Stimulated activated effector memory CD8-positive, alpha-beta T cell treated with anti-CD3 and anti-CD28 coated beads, Interleukin-12 subunit alpha, Interleukin-12 subunit beta, amount 100 ng/mL, for 72 hours (primary cell): ENCODE results near the gene CRY2.
"Not testable (repeated sequence)": the region's sequence is repeated elsewhere in the genome, so short reads cannot be mapped to it uniquely, and the experiment has no call there.

Experiments used
- ATAC-seq: fragments of 150-1000 bp; cut with Tn5 transposase; 2 replicates; pipeline ENCODE4 v1.10.0; 2021
- DNase-seq, 2 donors: peaks; one replicate each; pipeline ENCODE4 v3.0.0; 2021 to 2022; ENCODE audit warnings: low spot score in 2 of 2
- H3K27ac Mint-ChIP-seq: one replicate; pipeline ENCODE4 v1.8.0; 2022; ENCODE audit warnings: mild to moderate bottlenecking, mixed read lengths
- H3K36me3 Mint-ChIP-seq: one replicate; pipeline ENCODE4 v1.8.0; 2022; ENCODE audit warnings: mild to moderate bottlenecking, mixed read lengths
- H3K4me1 Mint-ChIP-seq: one replicate; pipeline ENCODE4 v1.8.0; 2022; ENCODE audit warnings: mixed read lengths
- H3K4me3 Mint-ChIP-seq: one replicate; pipeline ENCODE4 v1.8.0; 2022; ENCODE audit warnings: mild to moderate bottlenecking, mixed read lengths
- H3K9me3 Mint-ChIP-seq: one replicate; pipeline ENCODE4 v1.8.0; 2022; ENCODE audit warnings: mixed read lengths

The CRY2 gene

DNA sequence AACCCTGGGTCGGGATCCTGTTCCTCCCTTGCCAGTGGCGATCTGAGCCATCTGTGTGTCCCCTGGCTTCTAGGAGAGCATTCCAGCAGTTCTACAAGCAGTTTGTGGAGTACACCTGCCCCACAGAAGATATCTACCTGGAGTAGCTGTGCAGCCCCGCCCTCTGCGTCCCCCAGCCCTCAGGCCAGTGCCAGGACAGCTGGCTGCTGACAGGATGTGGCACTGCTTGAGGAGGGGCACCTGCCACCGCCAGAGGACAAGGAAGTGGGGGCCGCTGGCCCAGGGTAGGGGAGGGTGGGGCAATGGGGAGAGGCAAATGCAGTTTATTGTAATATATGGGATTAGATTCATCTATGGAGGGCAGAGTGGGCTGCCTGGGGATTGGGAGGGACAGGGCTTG, 58.3 kb downstream of the CRY2 start:
- Mint-ChIP-seq H3K27ac (peak overlapping the region; percentile 52), H3K4me1 (peaks cover 23% of the 10 kb centered on the region), H3K36me3 (peaks cover 20% of the 10 kb centered on the region)
- not testable (repeated sequence) for H3K4me3 Mint-ChIP-seq, DNase-seq, H3K9me3 Mint-ChIP-seq
- ATAC-seq, result peak; percentile 3

DNA sequence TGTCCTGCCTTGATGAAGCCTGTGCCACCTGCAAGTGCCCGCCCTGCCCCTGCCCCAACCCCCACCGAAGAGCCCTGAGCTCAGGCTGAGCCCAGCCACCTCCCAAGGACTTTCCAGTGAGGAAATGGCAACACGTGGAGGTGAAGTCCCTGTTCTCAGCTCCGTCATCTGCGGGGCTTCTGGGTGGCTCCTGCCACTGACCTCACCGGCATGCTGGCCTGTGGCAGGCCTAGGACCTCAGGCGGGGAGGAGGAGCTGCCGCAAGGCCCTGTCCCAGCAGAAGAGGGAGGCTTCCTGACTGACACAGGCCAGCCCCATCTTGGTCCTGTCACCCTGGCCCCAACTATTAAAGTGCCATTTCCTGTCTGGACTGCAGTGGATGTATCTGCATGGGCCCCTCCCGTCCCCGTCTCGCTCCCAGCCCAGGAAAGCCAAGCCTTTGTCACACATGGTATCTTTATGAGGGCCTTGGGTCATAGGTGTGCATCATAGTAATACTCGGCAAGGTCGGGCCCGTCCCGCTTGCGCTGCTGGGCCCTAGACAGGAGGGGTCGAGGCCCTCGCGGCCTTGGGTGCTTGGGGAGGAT, 58.9 kb downstream of the CRY2 start:
- peak; percentile 3 for ATAC-seq
- H3K36me3 Mint-ChIP-seq, result peaks cover 24% of the 10 kb centered on the region
- peaks cover 19% of the 10 kb centered on the region for H3K4me1 Mint-ChIP-seq
- no peak overlapping the region for H3K4me3 Mint-ChIP-seq
- no peaks in the 10 kb centered on the region for H3K9me3 Mint-ChIP-seq
- no peak for DNase-seq
- no peak overlapping the region for H3K27ac Mint-ChIP-seq

DNA sequence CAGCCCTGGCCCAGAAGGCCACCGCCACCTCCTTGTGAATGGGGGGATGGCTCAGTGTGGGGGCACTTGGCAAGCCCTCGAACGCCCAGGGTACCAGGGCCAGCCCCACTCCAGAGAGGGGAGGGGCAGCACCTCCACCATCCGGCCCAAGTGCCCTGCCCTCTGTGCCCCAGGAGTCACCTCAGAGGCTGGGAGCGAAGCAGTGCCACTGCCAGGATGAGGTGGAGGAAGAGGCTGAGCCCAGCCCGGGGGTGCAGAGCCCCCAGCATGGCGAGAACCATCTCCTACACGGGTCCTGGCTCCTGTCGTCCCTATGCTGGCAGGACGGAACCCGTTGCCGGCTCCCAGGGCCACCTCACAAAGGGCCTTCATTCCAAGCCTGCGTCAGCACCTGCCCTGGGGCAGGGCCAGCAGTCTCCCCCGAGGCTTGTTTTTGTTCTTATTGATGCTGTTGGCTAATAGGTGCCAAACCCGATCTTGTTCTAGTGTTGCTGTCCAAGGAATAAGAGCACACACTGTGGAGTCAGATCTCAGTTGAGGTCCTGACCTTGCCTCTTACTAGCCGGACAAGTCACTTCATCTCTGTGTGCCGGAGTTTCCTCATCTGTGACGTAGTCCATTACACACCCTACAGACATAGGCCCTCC, 59.8 kb downstream of the CRY2 start, which contains the start of gene FREY1:
TSS of gene FREY1 (minus strand) at position 307 of the 647 bp plus-strand sequence. CDS start at position 281, 26 bp downstream.
- Mint-ChIP-seq H3K27ac (peak within 1 kb of the TSS; percentile 60), H3K4me3 (no peak within 1 kb of the TSS), H3K36me3 (peaks cover 33% of the 10 kb centered on the region), H3K4me1 (peaks cover 19% of the 10 kb centered on the region), H3K9me3 (no peaks in the 10 kb centered on the region)
- DNase-seq (no peak), ATAC-seq (no peak)

DNA sequence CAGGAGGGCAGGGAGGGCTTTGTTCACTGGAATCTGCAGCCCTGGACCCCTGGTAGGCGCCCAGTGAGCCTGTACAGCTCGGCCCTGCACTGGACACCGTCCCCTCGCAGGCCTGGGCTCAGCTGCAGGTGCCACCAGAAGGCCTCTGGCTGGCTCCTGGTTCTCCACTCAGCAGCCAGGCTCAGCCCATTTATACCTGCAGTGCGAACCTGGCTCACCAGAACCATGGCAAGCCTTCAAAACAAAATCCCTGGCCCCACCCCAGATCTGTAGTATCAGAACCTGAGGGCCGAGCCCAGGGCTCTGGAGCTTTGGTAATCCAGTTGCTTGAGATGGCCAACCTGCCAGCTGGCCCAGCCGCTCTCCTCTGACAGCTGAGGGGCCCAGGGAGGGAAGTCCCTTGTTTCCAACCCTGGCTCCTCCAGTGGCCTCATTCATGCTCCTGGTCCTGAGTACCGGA, 60.7 kb downstream of the CRY2 start:
- H3K36me3 Mint-ChIP-seq, result peaks cover 41% of the 10 kb centered on the region
- peak overlapping the region; percentile 60 for H3K27ac Mint-ChIP-seq
- no peak for DNase-seq
- peaks cover 19% of the 10 kb centered on the region for H3K4me1 Mint-ChIP-seq
- no peak overlapping the region for H3K4me3 Mint-ChIP-seq
- H3K9me3 Mint-ChIP-seq, result no peaks in the 10 kb centered on the region
- ATAC-seq, result no peak

DNA sequence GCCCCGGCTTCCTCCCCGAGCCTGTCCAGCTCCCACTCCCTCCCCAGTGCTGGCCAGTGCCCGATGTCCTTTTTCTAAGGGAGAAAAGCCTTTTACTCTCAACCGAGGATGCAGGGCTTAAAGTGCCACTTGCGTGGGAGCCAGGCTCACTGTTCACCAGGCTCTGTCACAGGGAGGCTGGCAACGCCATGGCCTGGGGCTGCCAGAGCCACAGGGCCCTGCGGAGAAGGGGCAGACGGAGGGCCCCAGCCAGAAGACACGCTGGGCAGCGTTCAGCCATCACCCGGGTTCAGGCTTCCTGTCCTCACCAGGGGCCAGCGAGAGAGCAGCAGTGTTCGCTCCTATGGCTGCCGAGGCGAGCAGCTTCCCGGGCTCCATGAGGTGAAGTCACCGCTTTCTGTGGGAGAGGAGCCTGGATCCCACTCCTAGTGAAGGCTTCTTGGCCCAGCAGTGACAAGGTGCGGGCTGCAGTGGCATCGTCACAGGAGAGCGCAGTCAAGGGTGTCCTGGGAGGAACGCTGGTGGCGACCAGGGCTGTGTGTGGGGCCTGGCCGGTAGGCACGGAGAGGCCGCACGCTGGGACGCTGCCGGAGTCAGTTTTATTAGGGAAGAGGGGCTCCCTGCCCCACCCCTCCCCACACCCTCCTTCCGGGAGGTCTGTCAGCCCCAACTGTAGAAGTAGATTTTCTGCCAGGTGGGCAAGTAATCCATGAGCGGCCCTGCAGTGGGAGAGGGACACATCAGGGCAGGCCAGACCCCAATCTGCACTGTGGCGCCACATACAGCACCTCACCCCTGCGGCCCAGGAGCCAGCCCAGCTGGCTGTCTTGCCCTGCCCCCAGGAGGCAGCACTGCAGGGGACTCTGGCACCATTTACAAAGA, 62.6 kb downstream of the CRY2 start:
- Mint-ChIP-seq H3K4me3 (no peak overlapping the region), H3K36me3 (peaks cover 50% of the 10 kb centered on the region), H3K9me3 (no peaks in the 10 kb centered on the region), H3K4me1 (peaks cover 28% of the 10 kb centered on the region), H3K27ac (no peak overlapping the region)
- no peak for ATAC-seq
- no peak for DNase-seq

DNA sequence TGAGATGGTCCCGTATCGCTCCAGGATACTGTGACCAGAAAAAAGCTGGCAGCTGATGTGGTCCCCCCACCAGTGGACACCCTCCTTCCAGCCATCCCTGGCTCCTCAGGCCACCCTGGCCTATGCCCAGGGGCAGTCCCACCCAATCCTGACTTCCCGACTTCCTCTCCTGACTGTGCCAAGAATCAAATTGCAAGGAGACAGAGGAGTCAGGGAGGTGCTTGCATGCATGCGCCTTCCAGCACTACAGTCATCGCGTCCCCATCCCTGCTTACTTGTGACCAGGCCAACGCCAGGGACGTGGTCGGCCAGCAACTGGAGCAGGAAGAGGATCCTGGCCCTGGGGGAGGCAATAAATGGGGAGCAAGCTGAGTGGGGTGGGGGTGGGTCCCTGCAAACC, 63.3 kb downstream of the CRY2 start:
- Mint-ChIP-seq H3K27ac (no peak overlapping the region), H3K9me3 (no peaks in the 10 kb centered on the region), H3K4me3 (no peak overlapping the region), H3K4me1 (peaks cover 34% of the 10 kb centered on the region), H3K36me3 (peaks cover 56% of the 10 kb centered on the region)
- ATAC-seq (no peak), DNase-seq (no peak)

DNA sequence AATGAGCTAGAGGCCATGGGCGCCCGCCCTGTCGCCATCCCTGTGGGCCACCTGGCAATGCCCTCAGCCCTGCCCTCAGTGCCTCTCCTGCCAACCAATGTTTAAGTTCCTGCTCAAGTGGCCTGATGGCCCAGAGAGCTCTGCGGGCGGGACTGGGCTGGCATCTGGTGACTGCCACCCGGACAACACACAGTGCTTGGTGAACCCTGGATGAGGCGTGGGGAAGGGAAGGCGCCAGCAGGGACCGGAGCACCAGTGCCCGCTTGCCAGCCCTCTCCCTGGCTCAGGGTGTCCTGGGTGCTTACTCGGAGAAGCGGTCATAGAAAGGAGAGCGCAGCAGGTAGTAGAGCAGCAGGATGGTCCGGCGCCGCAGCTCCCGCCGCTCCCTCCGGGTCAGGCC, 66.2 kb downstream of the CRY2 start:
- Mint-ChIP-seq H3K27ac (no peak overlapping the region), H3K4me1 (peaks cover 43% of the 10 kb centered on the region), H3K4me3 (no peak overlapping the region), H3K36me3 (peaks cover 68% of the 10 kb centered on the region), H3K9me3 (no peaks in the 10 kb centered on the region)
- DNase-seq (no peak), ATAC-seq (no peak)

DNA sequence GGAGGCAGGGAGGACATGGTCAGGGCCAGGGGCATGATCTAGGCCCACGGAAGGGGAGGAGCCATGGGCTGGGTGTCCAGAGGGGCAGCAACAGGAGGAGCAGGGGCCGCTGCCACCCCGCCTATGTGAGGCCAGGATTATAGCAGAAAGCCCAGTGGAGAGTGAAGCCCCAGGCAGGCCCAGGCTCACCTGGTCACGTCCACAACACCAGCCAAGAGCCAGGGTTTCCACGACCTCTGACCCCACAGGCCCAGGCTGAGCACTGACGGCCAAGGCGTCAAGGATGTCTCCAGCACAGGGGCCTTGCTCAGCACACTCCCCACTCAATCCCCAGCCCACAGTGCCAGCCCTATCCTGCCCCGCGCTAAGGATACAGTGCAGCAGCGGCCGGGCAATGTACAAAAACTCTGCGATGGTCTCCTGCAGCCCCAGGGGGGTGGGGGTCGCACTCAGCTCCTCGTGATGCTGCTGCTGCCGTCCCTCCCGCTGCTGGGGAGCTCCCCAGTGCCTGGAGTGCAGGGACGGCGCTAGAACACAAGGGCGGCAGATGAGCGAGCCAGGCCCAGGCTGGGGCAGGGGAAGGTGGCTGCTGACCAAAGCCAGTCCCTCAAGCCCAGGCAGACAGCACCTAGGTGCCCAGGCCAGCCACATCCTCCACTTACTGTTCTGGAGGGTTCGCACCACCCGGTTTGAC, 66.8 kb downstream of the CRY2 start:
- no peak for DNase-seq
- ATAC-seq, result no peak
- no peak overlapping the region for H3K4me3 Mint-ChIP-seq
- H3K4me1 Mint-ChIP-seq, result peaks cover 44% of the 10 kb centered on the region
- H3K36me3 Mint-ChIP-seq, result peaks cover 67% of the 10 kb centered on the region
- no peak overlapping the region for H3K27ac Mint-ChIP-seq
- H3K9me3 Mint-ChIP-seq, result no peaks in the 10 kb centered on the region

DNA sequence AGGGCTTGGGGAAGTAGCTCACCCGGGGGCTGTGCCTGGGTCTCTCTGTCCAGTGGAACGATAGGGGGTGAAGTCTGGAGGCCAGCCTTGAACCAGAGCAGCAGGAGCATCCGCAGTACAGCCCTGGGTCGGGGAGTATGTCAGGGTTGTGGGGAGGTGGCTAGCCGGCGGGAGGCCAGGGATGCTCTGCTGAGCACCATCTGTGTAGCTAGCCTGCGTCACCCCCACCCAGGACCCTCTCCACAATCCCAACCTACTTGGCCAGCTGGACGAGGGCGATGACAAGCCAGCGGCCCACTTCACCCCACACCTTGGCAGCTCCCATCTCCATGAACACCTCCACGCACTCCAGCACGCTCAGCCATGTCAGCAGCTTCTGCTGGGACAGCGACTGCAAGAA, 68.2 kb downstream of the CRY2 start:
- peaks cover 63% of the 10 kb centered on the region for H3K36me3 Mint-ChIP-seq
- H3K4me3 Mint-ChIP-seq, result peak overlapping the region; percentile 97
- no peak for DNase-seq
- H3K9me3 Mint-ChIP-seq, result no peaks in the 10 kb centered on the region
- H3K4me1 Mint-ChIP-seq, result peaks cover 54% of the 10 kb centered on the region
- H3K27ac Mint-ChIP-seq, result no peak overlapping the region
- no peak for ATAC-seq

DNA sequence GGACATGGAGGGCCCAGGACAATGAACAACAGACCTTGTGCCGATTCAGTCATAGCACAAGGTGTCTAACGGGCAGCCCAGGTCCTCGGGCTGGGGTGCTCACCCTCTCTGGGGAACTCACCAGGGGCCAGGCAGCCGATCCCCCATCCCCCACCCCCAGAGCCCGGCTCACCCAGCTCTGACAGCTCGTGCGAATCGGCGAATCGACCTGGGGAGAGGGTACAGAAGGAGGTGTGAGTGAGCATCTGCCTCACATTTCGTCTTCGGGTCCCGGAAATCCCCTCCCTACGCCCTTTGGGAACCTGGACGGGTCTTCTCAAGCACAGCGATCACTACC, 70.0 kb downstream of the CRY2 start:
- Mint-ChIP-seq H3K4me1 (peaks cover 62% of the 10 kb centered on the region), H3K27ac (peak overlapping the region; percentile 97), H3K4me3 (peak overlapping the region; percentile 97), H3K36me3 (peaks cover 47% of the 10 kb centered on the region), H3K9me3 (no peaks in the 10 kb centered on the region)
- ATAC-seq (peak; percentile 0), DNase-seq (no peak)

DNA sequence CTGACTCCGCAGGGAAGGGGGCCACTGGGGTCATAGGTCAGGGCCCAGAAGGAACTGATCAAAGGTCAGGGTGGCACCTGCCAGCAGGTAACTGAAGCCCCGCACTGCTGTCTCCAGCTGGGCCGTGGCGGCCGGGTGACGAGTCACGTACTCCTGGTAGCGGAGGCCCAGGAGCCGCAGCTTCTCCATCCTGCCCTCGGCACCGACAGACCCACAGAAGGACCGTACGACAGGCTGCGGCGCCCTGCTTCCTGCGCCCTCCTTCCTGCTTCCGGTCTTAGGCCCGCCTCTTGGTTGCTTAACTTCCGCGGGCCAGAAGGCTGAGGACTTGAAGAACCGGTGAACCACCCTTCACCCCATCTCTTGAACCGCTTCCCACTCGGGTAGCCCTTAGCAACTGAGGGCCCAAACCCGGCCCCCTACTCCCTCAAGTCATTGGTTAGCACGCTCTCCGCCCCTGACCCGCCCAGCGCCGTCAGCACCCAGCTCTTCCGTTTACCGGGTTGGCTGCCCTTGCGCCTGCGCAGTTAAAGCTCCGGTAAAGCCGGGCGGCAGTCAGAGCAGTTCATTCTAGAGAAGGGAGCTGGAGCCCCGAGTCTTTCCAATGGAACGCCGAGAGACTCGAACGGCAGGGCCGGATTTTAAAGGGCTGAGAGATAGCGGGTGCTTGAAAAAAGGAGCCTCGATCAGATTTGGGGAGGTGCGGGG, 70.5 kb downstream of the CRY2 start, which contains the start of gene PEX16:
TSS of gene PEX16 (minus strand) at position 255 of the 708 bp plus-strand sequence. CDS start at position 189, 66 bp downstream.
- H3K4me3 Mint-ChIP-seq, result peak within 1 kb of the TSS; percentile 97
- peak within 1 kb of the TSS; percentile 97 for H3K27ac Mint-ChIP-seq
- DNase-seq (peak; percentile 80 to 96), ATAC-seq (peak; percentile 91)
- H3K4me1 Mint-ChIP-seq, result peaks cover 62% of the 10 kb centered on the region
- H3K36me3 Mint-ChIP-seq, result peaks cover 42% of the 10 kb centered on the region
- no peaks in the 10 kb centered on the region for H3K9me3 Mint-ChIP-seq

DNA sequence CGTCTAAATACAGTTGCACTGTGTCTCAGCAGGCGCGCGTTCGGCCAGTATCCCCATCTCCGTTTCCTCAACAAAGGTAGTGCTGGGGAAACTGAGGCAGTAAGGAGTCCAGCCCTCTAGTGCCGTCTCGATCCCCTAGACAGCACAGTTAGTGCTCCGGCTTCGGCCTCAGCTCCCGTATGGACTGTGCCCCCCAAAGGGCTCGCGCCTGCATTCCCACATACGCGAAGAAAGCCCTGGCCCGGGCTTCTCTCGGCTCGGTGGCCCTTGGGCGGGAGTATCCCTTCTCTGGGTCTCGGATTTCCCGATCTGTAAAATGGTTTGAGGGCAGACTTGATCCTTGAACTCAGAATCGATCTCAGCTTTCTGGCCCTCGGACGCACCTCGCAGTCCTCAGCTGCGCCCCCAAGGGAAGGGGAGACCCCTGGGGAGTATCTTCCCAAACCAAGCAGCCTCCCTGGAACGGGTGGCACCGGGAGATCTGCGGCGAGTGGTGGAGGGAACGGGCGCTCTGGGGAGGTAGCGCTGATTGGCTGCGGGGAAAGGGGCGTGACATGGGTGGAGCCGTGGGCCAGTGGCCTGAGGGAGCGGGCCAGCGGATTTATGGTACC, 71.2 kb downstream of the CRY2 start:
- no peaks in the 10 kb centered on the region for H3K9me3 Mint-ChIP-seq
- H3K36me3 Mint-ChIP-seq, result peaks cover 36% of the 10 kb centered on the region
- H3K4me3 Mint-ChIP-seq, result peak overlapping the region; percentile 97
- ATAC-seq, result peak; percentile 56
- peak; percentile 62 to 86 for DNase-seq
- H3K4me1 Mint-ChIP-seq, result peaks cover 60% of the 10 kb centered on the region
- H3K27ac Mint-ChIP-seq, result peak overlapping the region; percentile 97

DNA sequence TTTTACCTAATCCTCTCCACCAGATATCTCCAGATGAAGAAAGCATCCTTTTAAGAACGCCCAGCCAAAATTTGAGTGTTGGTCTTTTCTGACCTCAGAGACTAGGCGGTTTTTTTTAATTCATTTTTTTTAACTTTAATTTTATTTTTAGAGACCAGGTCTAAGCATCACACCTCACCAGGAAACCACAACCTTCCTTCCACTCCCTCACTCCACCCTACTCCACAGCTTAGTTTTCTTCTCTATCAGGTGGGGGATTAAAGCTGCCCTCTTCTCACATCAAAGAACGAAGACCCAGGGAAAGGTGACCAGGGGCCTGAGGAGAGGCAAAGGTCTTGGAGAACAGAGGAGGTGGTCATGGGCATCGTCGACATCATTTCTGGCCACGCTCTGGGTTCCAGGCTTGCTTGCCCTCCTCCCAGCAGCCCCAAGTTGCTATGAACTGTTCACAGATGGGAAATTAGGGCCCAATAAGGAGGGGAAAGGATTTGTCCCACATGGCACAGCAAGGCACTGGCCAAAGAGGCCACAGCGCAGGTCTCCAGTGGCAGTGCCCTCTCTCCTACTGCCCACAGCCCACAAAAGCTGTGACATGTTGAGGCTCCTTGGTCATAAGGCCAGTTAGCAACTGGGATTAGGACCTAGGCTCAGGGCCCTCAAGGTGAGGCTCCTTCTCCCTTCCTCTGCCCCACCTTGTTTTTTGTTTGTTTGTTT, 71.8 kb downstream of the CRY2 start:
- Mint-ChIP-seq H3K4me3 (peak overlapping the region; percentile 97), H3K27ac (peak overlapping the region; percentile 97), H3K9me3 (no peaks in the 10 kb centered on the region), H3K4me1 (peaks cover 59% of the 10 kb centered on the region), H3K36me3 (peaks cover 32% of the 10 kb centered on the region)
- no peak for ATAC-seq
- no peak for DNase-seq
